HL-60 (cell line): Measurements from ENCODE around the gene MST1.

ENCODE experiments used
- DNase-seq, 2 experiments: peaks; one replicate each; pipeline ENCODE4 v3.0.0-alpha.2; 2010 to 2020; ENCODE audit warnings: low read depth in 1 of 2, low spot score in 1 of 2
- H3K27ac ChIP-seq: fragments of 250-450 bp; sonication (Bioruptor Pico); replicated peaks from 2 replicates; pipeline ENCODE4 v1.5.1; 2020; ENCODE audit warnings: mild to moderate bottlenecking, moderate library complexity
- H3K27me3 ChIP-seq: fragments of 250-450 bp; sonication (Bioruptor Pico); 2 replicates; pipeline ENCODE4 v1.5.1; 2021; ENCODE audit warnings: mild to moderate bottlenecking, moderate library complexity; ENCODE audit not compliant: insufficient read depth, poor library complexity, severe bottlenecking
- H3K4me3 ChIP-seq: replicated peaks from 2 replicates; pipeline ENCODE4 v1.5.1; 2011; ENCODE audit warnings: mild to moderate bottlenecking, control low read depth, low read length; ENCODE audit not compliant: insufficient read depth
- GABPA ChIP-seq: IDR thresholded peaks from 2 replicates; pipeline ENCODE4 v1.6.1; 2012; ENCODE audit warnings: low read depth
- POLR2AphosphoS5 ChIP-seq: IDR thresholded peaks from 2 replicates; pipeline ENCODE4 v1.6.1; 2012; ENCODE audit warnings: low read depth
- SPI1 ChIP-seq: IDR thresholded peaks from 2 replicates; pipeline ENCODE4 v1.6.1; 2012; ENCODE audit warnings: low read depth, mild to moderate bottlenecking, borderline replicate concordance
- TF ChIP-seq, protein P1 (sequence below): IDR thresholded peaks from 2 replicates; pipeline ENCODE4 v1.6.1; 2012; ENCODE audit warnings: low read depth; ENCODE audit not compliant: insufficient replicate concordance
- TF ChIP-seq, protein P2 (sequence below): IDR thresholded peaks from one replicate; pipeline ENCODE4 v1.5.1; 2011; ENCODE audit warnings: low read length, control low read depth, inconsistent platforms; ENCODE audit not compliant: insufficient read depth

Gene MST1

DNA sequence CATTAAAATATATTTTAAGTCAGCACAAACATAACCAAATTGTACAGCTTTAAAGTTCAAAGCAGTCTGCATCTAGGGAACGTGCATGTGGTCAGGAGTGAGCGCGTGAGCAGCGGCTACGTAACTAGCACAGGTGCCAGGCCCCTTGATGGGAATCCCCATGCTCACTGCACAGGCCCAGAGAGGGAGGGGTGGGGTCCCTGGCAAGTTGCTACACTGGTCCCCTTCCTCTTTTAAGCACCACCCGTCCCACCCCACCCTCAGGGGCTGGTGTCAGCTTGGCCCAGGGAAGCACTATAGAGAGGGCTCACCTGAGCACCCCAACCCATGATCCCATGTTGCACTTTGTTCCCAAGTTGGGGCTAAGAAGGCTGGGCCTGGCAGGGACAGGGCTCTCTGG lies 35.3 kb upstream of the MST1 start:
- no peak for DNase-seq
- Histone ChIP-seq H3K27ac (peak overlapping the region; percentile 96), H3K27me3 (no peaks in the 10 kb centered on the region), H3K4me3 (peak overlapping the region; percentile 76)
- TF ChIP-seq SPI1 (no peak), GABPA (no peak)
- TF ChIP-seq, protein P1, sequence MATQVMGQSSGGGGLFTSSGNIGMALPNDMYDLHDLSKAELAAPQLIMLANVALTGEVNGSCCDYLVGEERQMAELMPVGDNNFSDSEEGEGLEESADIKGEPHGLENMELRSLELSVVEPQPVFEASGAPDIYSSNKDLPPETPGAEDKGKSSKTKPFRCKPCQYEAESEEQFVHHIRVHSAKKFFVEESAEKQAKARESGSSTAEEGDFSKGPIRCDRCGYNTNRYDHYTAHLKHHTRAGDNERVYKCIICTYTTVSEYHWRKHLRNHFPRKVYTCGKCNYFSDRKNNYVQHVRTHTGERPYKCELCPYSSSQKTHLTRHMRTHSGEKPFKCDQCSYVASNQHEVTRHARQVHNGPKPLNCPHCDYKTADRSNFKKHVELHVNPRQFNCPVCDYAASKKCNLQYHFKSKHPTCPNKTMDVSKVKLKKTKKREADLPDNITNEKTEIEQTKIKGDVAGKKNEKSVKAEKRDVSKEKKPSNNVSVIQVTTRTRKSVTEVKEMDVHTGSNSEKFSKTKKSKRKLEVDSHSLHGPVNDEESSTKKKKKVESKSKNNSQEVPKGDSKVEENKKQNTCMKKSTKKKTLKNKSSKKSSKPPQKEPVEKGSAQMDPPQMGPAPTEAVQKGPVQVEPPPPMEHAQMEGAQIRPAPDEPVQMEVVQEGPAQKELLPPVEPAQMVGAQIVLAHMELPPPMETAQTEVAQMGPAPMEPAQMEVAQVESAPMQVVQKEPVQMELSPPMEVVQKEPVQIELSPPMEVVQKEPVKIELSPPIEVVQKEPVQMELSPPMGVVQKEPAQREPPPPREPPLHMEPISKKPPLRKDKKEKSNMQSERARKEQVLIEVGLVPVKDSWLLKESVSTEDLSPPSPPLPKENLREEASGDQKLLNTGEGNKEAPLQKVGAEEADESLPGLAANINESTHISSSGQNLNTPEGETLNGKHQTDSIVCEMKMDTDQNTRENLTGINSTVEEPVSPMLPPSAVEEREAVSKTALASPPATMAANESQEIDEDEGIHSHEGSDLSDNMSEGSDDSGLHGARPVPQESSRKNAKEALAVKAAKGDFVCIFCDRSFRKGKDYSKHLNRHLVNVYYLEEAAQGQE: no peak

DNA sequence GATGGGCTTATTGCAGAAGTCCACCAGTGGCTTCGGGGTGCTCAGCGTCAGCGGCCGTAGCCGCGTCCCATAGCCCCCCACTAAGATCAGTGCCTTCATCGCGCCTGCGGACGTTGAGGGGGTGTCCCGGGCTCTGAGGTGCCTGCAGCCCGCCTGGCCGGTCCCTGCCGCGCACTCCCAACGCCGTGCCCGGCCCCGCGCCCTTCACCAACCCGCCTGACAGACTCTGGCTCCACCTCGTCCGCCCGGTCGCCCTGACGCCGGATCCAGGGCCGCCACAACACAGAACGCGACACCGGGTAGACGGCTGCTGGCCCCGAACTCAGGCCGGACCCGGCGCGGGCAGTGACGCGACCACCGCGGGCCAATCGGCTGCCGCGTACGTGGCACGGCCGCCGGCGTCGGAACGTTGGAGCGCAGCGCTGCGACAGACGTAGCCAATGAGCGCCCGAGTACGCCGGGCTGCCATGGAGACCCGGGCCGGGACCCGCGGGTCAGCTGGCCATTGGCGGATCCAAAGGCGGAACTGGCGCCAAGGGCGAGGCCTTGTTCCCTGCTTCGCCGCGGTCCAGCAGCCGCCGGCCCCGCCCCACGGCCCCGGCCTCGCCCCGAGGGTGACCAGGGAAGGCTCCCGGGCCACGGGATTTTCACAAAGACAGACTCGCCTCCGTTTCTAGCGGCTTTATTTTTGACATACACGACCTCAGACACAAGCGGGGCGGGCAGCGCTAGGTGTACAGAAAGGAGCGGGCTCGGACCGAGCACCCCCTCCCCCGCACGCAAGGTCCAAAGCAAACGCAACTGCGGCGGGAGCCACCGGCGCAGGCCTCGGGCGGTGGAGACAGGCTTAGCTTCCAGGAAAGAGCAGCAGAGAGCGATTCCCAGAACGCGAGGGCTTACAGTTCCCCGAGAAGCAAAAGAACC lies 34.6 kb upstream of the MST1 start, which contains the start of gene GMPPB:
Gene GMPPB, minus strand, starts transcription at position 324 of the 924 bp plus-strand sequence. Its CDS starts 225 bp downstream, at position 99.
- H3K27ac ChIP-seq: peak within 1 kb of the TSS; percentile 96
- TF ChIP-seq, protein P1: no peak
- peak; percentile 84 for TF ChIP-seq POLR2AphosphoS5
- no peak for TF ChIP-seq GABPA
- peak; percentile 67; the same call in 1 of the 2 replicates for TF ChIP-seq SPI1
- TF ChIP-seq, protein P2, sequence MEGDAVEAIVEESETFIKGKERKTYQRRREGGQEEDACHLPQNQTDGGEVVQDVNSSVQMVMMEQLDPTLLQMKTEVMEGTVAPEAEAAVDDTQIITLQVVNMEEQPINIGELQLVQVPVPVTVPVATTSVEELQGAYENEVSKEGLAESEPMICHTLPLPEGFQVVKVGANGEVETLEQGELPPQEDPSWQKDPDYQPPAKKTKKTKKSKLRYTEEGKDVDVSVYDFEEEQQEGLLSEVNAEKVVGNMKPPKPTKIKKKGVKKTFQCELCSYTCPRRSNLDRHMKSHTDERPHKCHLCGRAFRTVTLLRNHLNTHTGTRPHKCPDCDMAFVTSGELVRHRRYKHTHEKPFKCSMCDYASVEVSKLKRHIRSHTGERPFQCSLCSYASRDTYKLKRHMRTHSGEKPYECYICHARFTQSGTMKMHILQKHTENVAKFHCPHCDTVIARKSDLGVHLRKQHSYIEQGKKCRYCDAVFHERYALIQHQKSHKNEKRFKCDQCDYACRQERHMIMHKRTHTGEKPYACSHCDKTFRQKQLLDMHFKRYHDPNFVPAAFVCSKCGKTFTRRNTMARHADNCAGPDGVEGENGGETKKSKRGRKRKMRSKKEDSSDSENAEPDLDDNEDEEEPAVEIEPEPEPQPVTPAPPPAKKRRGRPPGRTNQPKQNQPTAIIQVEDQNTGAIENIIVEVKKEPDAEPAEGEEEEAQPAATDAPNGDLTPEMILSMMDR: no peak
- no peaks in the 10 kb centered on the region for H3K27me3 ChIP-seq
- peak; percentile 91 to 96 for DNase-seq
- peak within 1 kb of the TSS; percentile 76 for H3K4me3 ChIP-seq

DNA sequence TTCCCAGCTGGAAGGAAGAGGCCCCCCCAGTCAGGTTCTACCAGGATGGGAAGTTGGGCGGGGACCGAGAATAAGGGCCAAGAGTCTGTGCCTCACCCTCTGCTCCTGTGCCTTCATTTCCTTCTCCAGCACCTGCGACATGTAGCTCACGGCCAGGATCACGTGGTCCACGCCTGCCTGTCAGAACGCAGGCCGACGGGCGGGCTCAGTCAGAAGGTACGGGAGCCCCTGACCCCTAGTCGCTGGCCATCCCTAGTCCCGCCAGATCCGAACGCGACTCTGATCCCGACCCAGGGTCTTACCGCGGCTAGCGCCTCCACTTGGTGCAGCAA lies 34.0 kb upstream of the MST1 start:
- peak in 1 of 2 experiments; percentile 71 for DNase-seq
- Histone ChIP-seq H3K4me3 (peak overlapping the region; percentile 76), H3K27ac (peak overlapping the region; percentile 96), H3K27me3 (no peaks in the 10 kb centered on the region)
- TF ChIP-seq SPI1: no peak
- TF ChIP-seq, protein P2: no peak
- no peak for TF ChIP-seq POLR2AphosphoS5
- TF ChIP-seq GABPA: no peak

DNA sequence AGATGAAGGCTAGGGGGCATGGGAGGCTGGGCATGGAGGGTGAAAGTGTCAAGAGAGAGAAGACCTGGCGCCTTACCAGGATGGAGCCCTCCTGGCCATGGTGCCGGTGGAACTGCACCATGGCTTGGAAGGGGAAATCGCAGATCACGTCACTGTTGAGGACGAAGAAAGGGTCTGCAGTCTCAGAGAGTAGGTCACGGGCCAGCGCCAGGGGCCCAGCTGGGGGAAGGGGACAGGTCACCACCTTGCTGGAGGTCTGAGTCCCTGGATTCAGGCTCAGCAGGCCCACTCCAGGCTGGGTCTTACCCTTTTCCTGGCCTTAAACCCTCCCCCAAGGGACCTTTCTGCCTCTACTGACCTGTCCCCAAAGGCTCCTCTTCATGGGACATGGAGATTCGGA lies 33.6 kb upstream of the MST1 start:
- H3K27ac ChIP-seq: peak overlapping the region; percentile 96
- DNase-seq: no peak
- no peaks in the 10 kb centered on the region for H3K27me3 ChIP-seq
- no peak for TF ChIP-seq SPI1
- no peak; the same call in 1 of the 2 replicates for TF ChIP-seq POLR2AphosphoS5
- TF ChIP-seq, protein P2: no peak
- TF ChIP-seq, protein P1: no peak
- no peak for TF ChIP-seq GABPA
- peak overlapping the region; percentile 76 for H3K4me3 ChIP-seq
